Fibroblast of pulmonary artery (primary cell): ENCODE data around the gene XXYLT1.

ENCODE experiments used
- DNase-seq: peaks from one replicate; pipeline ENCODE4 v3.0.0-alpha.2; 2010; ENCODE audit warnings: low read depth
- H3K4me3 ChIP-seq: replicated peaks from 2 replicates; pipeline ENCODE4 v1.5.1; 2011; ENCODE audit warnings: low read depth, mild to moderate bottlenecking, control low read depth, low read length, moderate library complexity
- TF ChIP-seq, protein P1 (sequence below): IDR thresholded peaks from 2 replicates; pipeline ENCODE4 v1.5.1; 2011; ENCODE audit warnings: mild to moderate bottlenecking, control low read depth, low read length, inconsistent platforms; ENCODE audit errors: missing control alignments

The XXYLT1 gene

DNA sequence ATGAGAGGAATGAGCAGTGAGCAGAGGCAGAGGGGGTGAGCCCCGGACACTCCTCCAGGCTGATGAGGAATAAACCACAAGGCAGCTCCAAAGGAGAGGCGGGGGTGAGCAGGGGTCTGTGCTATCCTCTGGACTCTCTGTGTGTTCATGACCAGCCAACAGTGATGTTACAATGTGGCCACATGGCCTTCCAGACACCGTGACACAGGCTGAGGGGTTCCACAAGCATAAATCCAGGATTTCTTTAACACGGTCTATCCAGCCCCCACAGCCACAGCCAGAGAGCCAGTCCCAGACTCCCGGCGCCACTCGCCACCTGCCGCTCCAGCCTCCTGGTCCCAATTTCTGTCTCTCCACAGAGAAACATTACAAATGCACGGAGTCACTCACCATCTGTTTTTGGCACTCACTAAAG is 24.4 kb downstream of the XXYLT1 start:
- no peak for DNase-seq
- TF ChIP-seq, protein P1, sequence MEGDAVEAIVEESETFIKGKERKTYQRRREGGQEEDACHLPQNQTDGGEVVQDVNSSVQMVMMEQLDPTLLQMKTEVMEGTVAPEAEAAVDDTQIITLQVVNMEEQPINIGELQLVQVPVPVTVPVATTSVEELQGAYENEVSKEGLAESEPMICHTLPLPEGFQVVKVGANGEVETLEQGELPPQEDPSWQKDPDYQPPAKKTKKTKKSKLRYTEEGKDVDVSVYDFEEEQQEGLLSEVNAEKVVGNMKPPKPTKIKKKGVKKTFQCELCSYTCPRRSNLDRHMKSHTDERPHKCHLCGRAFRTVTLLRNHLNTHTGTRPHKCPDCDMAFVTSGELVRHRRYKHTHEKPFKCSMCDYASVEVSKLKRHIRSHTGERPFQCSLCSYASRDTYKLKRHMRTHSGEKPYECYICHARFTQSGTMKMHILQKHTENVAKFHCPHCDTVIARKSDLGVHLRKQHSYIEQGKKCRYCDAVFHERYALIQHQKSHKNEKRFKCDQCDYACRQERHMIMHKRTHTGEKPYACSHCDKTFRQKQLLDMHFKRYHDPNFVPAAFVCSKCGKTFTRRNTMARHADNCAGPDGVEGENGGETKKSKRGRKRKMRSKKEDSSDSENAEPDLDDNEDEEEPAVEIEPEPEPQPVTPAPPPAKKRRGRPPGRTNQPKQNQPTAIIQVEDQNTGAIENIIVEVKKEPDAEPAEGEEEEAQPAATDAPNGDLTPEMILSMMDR, result no peak
- no peak overlapping the region for H3K4me3 ChIP-seq

DNA sequence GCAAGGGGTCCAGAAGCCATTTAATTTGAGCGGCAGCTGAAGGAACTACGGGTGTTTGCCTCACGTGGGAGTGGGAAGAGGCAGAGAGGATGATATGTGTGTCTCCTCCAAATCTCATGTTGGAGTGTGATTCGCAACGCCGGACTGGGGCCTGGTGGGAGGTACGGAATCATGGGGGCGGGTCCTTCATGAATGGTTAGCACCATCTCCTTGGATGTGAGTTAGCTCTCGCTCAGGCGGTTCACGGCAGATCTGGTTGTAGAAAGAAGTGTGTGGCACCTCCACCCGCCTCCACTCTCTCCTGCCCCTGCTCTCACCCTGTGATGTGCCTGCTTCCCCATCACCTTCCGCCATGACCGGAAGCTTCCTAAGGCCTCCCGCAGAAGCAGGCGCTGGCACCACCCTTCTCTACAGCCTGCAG is 25.4 kb downstream of the XXYLT1 start:
- no peak for DNase-seq
- H3K4me3 ChIP-seq, result no peak overlapping the region
- TF ChIP-seq, protein P1, result no peak

DNA sequence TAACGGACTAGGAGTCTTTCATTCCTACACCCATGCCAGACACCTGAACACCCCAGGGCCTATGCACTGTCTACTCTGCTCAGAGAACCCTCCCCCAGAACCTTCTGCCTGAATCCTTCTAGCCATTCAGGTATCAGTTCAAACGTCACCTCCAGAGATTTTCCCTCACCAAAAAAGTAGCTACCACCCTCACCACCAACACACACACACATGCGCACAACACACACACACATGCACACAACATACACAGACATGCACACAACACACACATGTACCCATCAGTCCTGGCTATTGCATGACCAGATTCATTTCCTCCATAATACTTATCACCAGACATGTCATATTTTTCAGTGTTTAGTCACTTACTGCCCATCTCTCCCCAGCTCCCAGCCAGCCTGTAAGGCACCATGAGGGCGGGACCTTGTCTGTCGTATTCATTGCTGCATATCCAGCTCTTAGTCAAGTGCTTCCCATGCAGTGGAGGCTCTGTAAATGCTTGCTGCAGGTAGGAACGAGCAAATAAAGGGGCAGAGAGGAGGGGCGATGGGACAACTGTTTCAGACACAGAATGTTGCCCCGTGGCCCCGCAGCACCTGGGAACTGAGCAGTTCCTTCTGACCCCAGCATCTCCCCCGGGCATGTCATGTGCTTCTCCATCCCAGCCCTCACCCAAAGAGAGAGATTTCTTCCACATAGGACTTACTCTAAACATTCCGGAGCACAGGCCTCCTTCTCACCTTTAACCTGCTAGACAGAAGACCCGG is 29.2 kb downstream of the XXYLT1 start:
- DNase-seq, result no peak
- TF ChIP-seq, protein P1, result no peak
- no peak overlapping the region for H3K4me3 ChIP-seq

DNA sequence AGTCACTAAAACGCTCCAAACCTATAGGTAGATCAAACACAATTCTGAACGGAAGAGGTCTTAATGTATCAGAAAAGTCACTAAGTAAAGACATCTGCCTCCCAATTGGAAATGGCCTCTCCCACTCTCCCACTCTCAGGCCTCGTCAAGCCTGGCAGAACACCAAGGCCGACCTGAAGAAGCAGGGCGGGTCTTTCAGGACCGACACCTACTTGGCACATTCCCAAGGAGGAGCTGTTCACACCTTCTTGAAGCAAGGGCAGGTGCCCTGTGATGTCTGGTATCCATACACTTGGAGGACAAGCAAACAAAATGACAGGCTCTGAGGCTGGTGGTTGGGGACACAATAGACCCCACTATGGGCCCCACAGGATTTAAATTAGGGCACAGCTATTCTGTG is 30.0 kb downstream of the XXYLT1 start:
- TF ChIP-seq, protein P1, result no peak
- DNase-seq, result no peak

DNA sequence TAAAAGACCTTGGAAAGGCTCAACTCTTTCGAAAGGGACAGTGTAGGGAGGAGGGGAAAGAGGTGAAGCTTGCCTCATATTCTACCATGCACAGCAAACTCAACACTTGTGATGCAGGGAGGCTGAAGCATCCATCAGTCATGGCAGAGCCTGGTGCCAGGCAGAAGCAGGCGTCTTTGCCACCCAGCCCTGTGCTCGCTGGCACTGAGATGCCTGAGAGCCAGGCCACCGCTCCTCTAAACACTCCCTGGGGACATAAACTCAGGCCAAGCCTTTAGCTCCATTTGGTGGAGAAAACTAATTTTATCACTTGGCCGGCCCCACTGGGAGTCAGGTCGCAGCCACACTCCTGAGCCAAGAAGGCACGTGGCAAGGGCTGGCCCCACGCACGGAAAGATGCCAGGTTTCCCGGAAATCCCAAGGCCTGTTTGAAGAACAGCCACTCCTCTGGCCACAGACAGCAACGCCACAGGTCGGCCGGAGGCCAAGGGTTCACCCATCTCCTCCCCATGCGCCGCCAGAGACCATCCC is 30.7 kb downstream of the XXYLT1 start:
- no peak for DNase-seq
- TF ChIP-seq, protein P1, result no peak
- no peak overlapping the region for H3K4me3 ChIP-seq

More for the DNA sequence above, 30.0 kb downstream of the XXYLT1 start:
- no peak overlapping the region for H3K4me3 ChIP-seq

DNA sequence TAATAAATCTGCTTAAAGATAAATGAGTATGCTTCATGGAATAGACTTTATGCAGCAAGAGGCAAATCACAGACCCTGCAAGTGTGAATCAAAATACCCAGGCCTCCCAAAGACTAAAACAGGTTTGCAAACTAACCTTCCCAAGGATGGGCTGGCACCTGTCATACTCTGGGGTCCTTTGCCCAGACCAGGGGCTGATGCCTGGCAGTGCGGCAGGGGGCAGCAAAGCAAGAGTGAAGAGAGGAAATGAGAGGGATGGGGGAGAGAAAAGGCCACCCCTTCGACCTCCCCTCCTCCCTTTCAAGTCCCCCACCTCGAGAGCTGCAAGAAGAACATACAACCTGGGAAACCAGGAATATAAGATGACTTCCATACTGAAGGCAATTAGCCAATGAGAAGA is 31.8 kb downstream of the XXYLT1 start:
- H3K4me3 ChIP-seq, result no peak overlapping the region
- TF ChIP-seq, protein P1, result no peak
- no peak for DNase-seq

DNA sequence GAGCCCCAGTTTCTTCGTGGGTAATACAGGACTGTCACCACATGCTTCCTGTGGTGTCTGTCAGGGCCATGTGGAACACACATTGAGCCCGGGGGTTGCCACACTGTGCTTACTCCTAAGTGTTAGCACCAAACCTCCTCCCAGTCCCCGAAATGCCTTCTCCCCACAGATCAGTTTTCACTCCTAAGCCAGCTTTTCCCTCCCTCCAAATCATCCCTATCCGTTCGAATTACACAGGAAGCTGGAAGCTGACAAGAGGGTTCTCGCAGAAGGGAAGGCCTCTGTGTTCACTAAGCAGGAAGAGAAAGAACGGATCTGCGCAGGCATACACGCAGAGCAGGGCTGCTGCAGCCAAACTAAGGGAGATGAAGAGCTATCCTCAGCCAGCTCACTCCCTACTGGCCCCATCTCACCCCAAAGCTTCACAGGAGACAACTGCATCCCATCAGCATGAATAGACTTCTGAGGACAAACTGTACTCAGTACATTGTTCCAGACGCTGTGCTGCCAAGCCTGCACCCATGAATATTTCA is 32.3 kb downstream of the XXYLT1 start:
- H3K4me3 ChIP-seq, result no peak overlapping the region
- TF ChIP-seq, protein P1, result no peak
- peak; percentile 67 for DNase-seq
